ENCODE data around the gene ELAVL2. TPM values are rescaled to one million over a fixed set of nuclear protein-coding genes. Genes with fewer than 3 reads are reported as not detected.

The ELAVL2 gene
- total RNA-seq, 1 donor from 2014 or later, result 21.1 TPM

DNA sequence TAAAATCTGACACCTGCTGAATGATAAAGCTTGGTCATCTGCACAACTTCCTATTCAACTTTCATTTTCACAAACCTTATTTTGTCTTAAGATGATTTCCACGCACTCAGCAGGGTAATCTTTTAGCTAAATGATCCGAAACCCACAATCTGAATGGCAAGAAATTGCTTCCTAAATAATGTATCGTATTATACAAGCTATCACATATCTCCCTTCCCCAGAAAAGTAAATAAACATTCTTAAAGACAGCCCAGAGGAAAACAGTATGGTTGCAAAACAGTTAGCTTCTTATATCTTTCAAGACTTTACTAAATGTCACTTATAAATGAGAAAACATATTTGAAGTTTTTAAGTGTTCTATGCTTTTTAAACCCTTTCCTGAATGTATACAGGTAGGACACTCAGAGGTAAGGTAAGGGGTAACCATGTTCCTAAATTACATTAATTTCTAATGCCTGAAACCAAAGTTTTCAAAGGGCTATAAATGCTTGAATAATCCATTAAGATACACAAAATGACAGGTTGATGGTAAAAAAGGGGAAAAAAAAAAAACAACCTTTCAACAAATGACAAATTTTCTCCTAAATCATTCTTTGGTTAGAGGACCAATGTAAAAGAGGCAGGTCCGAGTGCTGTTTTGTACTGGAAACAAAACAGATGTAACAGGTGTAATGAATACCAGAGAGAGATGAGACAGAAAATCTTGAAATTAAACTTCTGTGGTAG, 36.3 kb downstream of the ELAVL2 start:
- Histone ChIP-seq H3K4me1 (no peaks in the 10 kb centered on the region), H2AFZ (replicated peaks) (no peak overlapping the region), H3K27me3 (no peaks in the 10 kb centered on the region), H3K9me3 (ENCODE audit: low read depth) (no peaks in the 10 kb centered on the region), H3F3A (ENCODE audit: low read depth) (no peaks in the 10 kb centered on the region), H3K27ac (no peak overlapping the region), H3K4me2 (no peak overlapping the region), H3K36me3 (no peaks in the 10 kb centered on the region), H4K20me1 (ENCODE audit: low read depth) (no peaks in the 10 kb centered on the region), H3K79me2 (ENCODE audit: low read depth) (peaks cover 96% of the 10 kb centered on the region), H3K4me3 (no peak overlapping the region), H3K9ac (no peak overlapping the region)
- Mint-ChIP-seq H3K4me3 (no peak overlapping the region), H3K4me1 (peaks cover 10% of the 10 kb centered on the region), H3K27ac (no peak overlapping the region), H3K36me3 (no peaks in the 10 kb centered on the region), H3K27me3 (ENCODE audit: insufficient read depth, low read depth) (no peaks in the 10 kb centered on the region), H3K9me3 (no peaks in the 10 kb centered on the region)
- DNase-seq (ENCODE audit: low spot score), result no peak
- no peak for TF ChIP-seq EZH2phosphoT487 (IDR thresholded peaks at IDR 0.05)
- TF ChIP-seq, protein P1, sequence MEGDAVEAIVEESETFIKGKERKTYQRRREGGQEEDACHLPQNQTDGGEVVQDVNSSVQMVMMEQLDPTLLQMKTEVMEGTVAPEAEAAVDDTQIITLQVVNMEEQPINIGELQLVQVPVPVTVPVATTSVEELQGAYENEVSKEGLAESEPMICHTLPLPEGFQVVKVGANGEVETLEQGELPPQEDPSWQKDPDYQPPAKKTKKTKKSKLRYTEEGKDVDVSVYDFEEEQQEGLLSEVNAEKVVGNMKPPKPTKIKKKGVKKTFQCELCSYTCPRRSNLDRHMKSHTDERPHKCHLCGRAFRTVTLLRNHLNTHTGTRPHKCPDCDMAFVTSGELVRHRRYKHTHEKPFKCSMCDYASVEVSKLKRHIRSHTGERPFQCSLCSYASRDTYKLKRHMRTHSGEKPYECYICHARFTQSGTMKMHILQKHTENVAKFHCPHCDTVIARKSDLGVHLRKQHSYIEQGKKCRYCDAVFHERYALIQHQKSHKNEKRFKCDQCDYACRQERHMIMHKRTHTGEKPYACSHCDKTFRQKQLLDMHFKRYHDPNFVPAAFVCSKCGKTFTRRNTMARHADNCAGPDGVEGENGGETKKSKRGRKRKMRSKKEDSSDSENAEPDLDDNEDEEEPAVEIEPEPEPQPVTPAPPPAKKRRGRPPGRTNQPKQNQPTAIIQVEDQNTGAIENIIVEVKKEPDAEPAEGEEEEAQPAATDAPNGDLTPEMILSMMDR (IDR thresholded peaks at IDR 0.05), result no peak

DNA sequence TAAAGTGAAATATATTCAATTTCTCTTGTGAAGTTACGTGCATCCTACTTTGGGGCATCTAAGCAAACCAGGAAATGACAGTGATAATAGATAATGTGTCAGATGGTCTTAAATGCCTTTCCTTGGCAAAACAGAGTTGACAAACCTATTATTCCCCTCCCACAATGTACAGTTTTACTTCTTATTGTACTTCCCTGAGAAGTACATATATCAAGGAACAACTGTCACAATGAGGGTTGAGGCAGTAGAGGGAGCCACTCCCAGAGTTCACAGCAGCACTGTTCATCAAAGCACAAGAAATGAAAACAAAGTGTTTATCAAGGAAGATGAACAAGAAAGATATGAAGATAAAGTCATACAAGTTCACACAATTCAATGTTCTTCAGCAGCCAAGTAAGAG, 41.1 kb downstream of the ELAVL2 start:
- H2AFZ ChIP-seq (replicated peaks), result no peak overlapping the region
- H3K4me3 ChIP-seq, result no peak overlapping the region
- H3K9me3 ChIP-seq (ENCODE audit: low read depth), result no peaks in the 10 kb centered on the region
- no peaks in the 10 kb centered on the region for H3K36me3 ChIP-seq
- Mint-ChIP-seq H3K36me3 (peaks cover 6% of the 10 kb centered on the region), H3K27me3 (ENCODE audit: insufficient read depth, low read depth) (no peaks in the 10 kb centered on the region), H3K9me3 (peaks cover 2% of the 10 kb centered on the region), H3K4me1 (peaks cover 6% of the 10 kb centered on the region), H3K27ac (no peak overlapping the region), H3K4me3 (no peak overlapping the region)
- H3K9ac ChIP-seq, result no peak overlapping the region
- no peaks in the 10 kb centered on the region for H3F3A ChIP-seq (ENCODE audit: low read depth)
- H3K4me2 ChIP-seq, result no peak overlapping the region
- TF ChIP-seq EZH2phosphoT487 (IDR thresholded peaks at IDR 0.05), result no peak
- TF ChIP-seq, protein P1 (IDR thresholded peaks at IDR 0.05), result peak; percentile 4
- H4K20me1 ChIP-seq (ENCODE audit: low read depth), result no peaks in the 10 kb centered on the region
- H3K27me3 ChIP-seq, result no peaks in the 10 kb centered on the region
- DNase-seq (ENCODE audit: low spot score), result no peak
- peaks cover 91% of the 10 kb centered on the region for H3K79me2 ChIP-seq (ENCODE audit: low read depth)
- H3K27ac ChIP-seq, result no peak overlapping the region
- peaks cover 4% of the 10 kb centered on the region for H3K4me1 ChIP-seq

DNA sequence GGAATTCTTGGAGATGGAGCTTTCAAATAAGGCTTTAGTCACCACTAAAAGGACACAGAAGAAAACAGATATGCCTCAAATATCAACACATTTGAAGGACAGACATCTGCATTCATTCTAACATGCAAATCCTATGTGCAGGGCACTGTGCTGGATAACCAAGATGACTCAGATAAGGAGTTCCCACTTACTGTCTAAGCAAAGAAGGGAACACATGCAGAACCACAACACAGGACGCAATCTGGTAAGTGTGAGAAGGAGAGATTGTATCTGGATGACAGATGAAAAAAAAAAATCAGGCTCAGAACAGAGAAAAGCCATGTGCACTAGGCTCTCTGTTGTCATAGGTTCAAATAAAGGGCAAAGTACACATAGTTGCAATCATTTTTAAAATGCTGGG, 42.5 kb downstream of the ELAVL2 start:
- Mint-ChIP-seq H3K4me1 (peaks cover 19% of the 10 kb centered on the region), H3K9me3 (peaks cover 2% of the 10 kb centered on the region), H3K4me3 (no peak overlapping the region), H3K36me3 (peaks cover 6% of the 10 kb centered on the region), H3K27ac (no peak overlapping the region), H3K27me3 (ENCODE audit: insufficient read depth, low read depth) (no peaks in the 10 kb centered on the region)
- no peak for TF ChIP-seq EZH2 (IDR thresholded peaks at IDR 0.05)
- no peak for TF ChIP-seq EZH2phosphoT487 (IDR thresholded peaks at IDR 0.05)
- TF ChIP-seq, protein P1 (IDR thresholded peaks at IDR 0.05), result no peak
- no peak overlapping the region for H3K9ac ChIP-seq
- no peak for DNase-seq (ENCODE audit: low spot score)
- no peaks in the 10 kb centered on the region for H4K20me1 ChIP-seq (ENCODE audit: low read depth)
- H3K79me2 ChIP-seq (ENCODE audit: low read depth), result peaks cover 80% of the 10 kb centered on the region
- no peak overlapping the region for H2AFZ ChIP-seq (replicated peaks)
- H3K4me3 ChIP-seq, result no peak overlapping the region
- peaks cover 19% of the 10 kb centered on the region for H3K4me1 ChIP-seq
- no peaks in the 10 kb centered on the region for H3K27me3 ChIP-seq
- H3K4me2 ChIP-seq, result no peak overlapping the region
- H3K36me3 ChIP-seq, result no peaks in the 10 kb centered on the region
- peaks cover 11% of the 10 kb centered on the region for H3F3A ChIP-seq (ENCODE audit: low read depth)
- H3K9me3 ChIP-seq (ENCODE audit: low read depth), result no peaks in the 10 kb centered on the region
- no peak overlapping the region for H3K27ac ChIP-seq
